Uterus (tissue), 4 donors: Measurements from ENCODE around the gene EHF. TPM values are rescaled to one million over a fixed set of nuclear protein-coding genes. Genes with fewer than 3 reads are reported as not detected.

Experiments used
- DNase-seq, 2 donors: peaks; one replicate each; pipeline ENCODE4 v3.0.0-alpha.2; 2019 to 2020
- H3K27ac ChIP-seq, 2 donors: fragments of 200-600 bp; sonication (generic); 1 replicate in 1 of 2; 2 replicates in 1 of 2; pipeline ENCODE4 v1.5.1; 2016 to 2018
- H3K27me3 ChIP-seq, 2 donors: fragments of 200-600 bp; sonication (generic); one replicate each; pipeline ENCODE4 v1.5.1; 2018 to 2019; ENCODE audit warnings: control low read depth in 1 of 2
- H3K36me3 ChIP-seq, 2 donors: fragments of 200-600 bp; sonication (generic); one replicate each; pipeline ENCODE4 v1.5.1; 2019; ENCODE audit warnings: control low read depth in 1 of 2
- H3K4me1 ChIP-seq, 2 donors: fragments of 200-600 bp; sonication (generic); one replicate each; pipeline ENCODE4 v1.5.1; 2018 to 2019; ENCODE audit warnings: control low read depth in 1 of 2
- H3K4me3 ChIP-seq, 2 donors: fragments of 200-600 bp; sonication (generic); 1 replicate in 1 of 2; 2 replicates in 1 of 2; pipeline ENCODE4 v1.5.1; 2018 to 2019; ENCODE audit warnings: mild to moderate bottlenecking in 1 of 2
- H3K9me3 ChIP-seq, 2 donors: fragments of 200-600 bp; sonication (generic); one replicate each; pipeline ENCODE4 v1.5.1; 2019; ENCODE audit warnings: control low read depth in 1 of 2
- POLR2A ChIP-seq, 2 donors: fragments of 450-650 bp; IDR thresholded peaks; one replicate each; pipeline ENCODE4 v1.6.1; 2016; ENCODE audit warnings: antibody characterized with exemption in 2 of 2, mild to moderate bottlenecking in 1 of 2, moderate library complexity in 1 of 2
- intact Hi-C: fragments of 100-400 bp; cut with DNase I; formaldehyde crosslinking; loops from one replicate; pipeline ENCODE4 v1.15.1; 2023; ENCODE audit warnings: low total_unique reads
- total RNA-seq, 4 donors: library from RNA; depleted of rRNA in 3 of 4; stranded (reverse); fragments of >200 nt in 3 of 4; gene quantifications; one replicate each; pipeline versions ENCODE4 v1.1.0 to v1.2.4, GENCODE V29; 2014 to 2023
- TF ChIP-seq, protein P1 (sequence below), 4 experiments: fragments of 200-600 bp in 2 of 4; fragments of 450-650 bp in 2 of 4; sonication (generic) in 2 of 4; IDR thresholded peaks; one replicate each; pipeline ENCODE4 v1.5.1; 2016 to 2019; ENCODE audit warnings: antibody characterized with exemption in 4 of 4, mild to moderate bottlenecking in 2 of 4, moderate library complexity in 1 of 4
- donor health status: DM: yes; HTN: yes; CAD: no.

The EHF gene
- 10 to 100 TPM in 1 of 4 donors, 1 to 10 TPM in 2, under 1 TPM in 1; 0.59 to 98.7 (median 1.6) TPM for total RNA-seq

DNA sequence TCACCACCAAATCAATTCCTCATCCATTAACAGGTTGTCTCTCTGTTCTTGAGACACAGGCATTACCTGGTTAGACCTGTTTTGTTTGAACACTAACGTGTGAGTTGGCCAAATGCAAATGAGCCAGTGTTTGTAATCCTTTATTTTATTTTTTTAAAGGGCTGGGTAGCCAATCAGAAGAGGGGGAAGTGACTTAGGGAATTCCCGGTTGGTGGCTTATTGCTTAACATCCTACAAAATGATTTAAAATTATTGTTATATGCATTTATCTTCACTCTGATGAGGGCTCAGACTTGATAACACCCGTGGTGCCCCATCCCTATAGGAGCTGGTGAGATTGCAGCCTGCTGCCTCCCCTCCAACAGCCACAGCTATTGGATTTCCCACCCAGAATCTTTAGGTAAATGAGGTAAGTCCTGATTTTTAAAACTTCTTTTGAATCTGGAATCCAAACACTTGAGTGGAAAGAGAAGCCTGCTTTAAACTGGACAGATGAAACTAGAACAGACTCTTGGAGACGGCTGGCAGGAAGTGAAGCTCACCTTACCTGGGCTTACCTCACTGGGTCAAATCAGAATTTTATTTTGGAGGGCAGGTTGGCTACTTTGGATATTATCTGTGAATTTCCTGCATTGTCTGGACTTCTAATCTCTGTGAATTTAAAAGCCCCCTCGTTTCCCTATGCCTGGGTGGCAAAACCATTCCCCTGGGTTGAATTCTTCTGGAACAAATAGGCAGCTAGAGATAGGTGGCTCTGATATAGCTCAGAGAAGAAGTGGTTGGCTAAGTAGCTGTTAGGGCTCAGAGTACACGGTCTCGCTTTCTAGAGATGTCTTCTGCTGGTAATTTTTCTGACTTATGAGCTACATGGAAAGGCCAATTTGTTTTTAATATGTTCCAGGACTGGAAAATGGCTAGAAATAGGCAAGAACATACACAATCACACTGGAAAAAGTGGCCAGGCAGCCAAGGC, at the start of gene EHF:
TSS of gene EHF (plus strand) at position 274 of the 973 bp plus-strand sequence. CDS start 21,538 bp downstream, outside the sequence.
- TF ChIP-seq POLR2A (IDR thresholded peaks at IDR 0.05): peak in 1 of 2 donors; percentile 18
- TF ChIP-seq, protein P1, sequence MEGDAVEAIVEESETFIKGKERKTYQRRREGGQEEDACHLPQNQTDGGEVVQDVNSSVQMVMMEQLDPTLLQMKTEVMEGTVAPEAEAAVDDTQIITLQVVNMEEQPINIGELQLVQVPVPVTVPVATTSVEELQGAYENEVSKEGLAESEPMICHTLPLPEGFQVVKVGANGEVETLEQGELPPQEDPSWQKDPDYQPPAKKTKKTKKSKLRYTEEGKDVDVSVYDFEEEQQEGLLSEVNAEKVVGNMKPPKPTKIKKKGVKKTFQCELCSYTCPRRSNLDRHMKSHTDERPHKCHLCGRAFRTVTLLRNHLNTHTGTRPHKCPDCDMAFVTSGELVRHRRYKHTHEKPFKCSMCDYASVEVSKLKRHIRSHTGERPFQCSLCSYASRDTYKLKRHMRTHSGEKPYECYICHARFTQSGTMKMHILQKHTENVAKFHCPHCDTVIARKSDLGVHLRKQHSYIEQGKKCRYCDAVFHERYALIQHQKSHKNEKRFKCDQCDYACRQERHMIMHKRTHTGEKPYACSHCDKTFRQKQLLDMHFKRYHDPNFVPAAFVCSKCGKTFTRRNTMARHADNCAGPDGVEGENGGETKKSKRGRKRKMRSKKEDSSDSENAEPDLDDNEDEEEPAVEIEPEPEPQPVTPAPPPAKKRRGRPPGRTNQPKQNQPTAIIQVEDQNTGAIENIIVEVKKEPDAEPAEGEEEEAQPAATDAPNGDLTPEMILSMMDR (IDR thresholded peaks at IDR 0.05): no peak
- Histone ChIP-seq H3K27ac (no peak within 1 kb of the TSS), H3K9me3 (no peaks in the 10 kb centered on the region), H3K4me1 (no peaks in the 10 kb centered on the region), H3K27me3 (no peaks in the 10 kb centered on the region), H3K4me3 (no peak within 1 kb of the TSS), H3K36me3 (no peaks in the 10 kb centered on the region)
- no peak for DNase-seq
- intact Hi-C loops: no loop called here

GRCh38 chr11:34573537-34573936, 47.4 kb upstream of the EHF start:
- Histone ChIP-seq H3K36me3 (no peaks in the 10 kb centered on the region), H3K4me1 (no peaks in the 10 kb centered on the region), H3K4me3 (no peak overlapping the region), H3K9me3 (no peaks in the 10 kb centered on the region), H3K27me3 (no peaks in the 10 kb centered on the region), H3K27ac (no peak overlapping the region)
- DNase-seq: no peak
- no peak for TF ChIP-seq POLR2A (IDR thresholded peaks at IDR 0.05)
- TF ChIP-seq, protein P1 (IDR thresholded peaks at IDR 0.05): no peak
- intact Hi-C loops: no loop called here

GRCh38 chr11:34575261-34575660, 45.6 kb upstream of the EHF start:
- H3K27me3 ChIP-seq: no peaks in the 10 kb centered on the region
- H3K36me3 ChIP-seq: no peaks in the 10 kb centered on the region
- no peak overlapping the region for H3K4me3 ChIP-seq
- H3K4me1 ChIP-seq: no peaks in the 10 kb centered on the region
- intact Hi-C loops: no loop called here
- TF ChIP-seq POLR2A (IDR thresholded peaks at IDR 0.05): no peak
- TF ChIP-seq, protein P1 (IDR thresholded peaks at IDR 0.05): no peak
- DNase-seq: no peak
- H3K9me3 ChIP-seq: no peaks in the 10 kb centered on the region
- no peak overlapping the region for H3K27ac ChIP-seq

- H3K27me3 ChIP-seq: no peaks in the 10 kb centered on the region
- intact Hi-C loops: no loop called here
- no peaks in the 10 kb centered on the region for H3K9me3 ChIP-seq
Observed at GRCh38 chr11:34575671-34576070, 45.2 kb upstream of the EHF start.

More at GRCh38 chr11:34575671-34576070, 45.2 kb upstream of the EHF start:
- DNase-seq: no peak
- Histone ChIP-seq H3K4me1 (no peaks in the 10 kb centered on the region), H3K27ac (no peak overlapping the region), H3K4me3 (no peak overlapping the region), H3K36me3 (no peaks in the 10 kb centered on the region)
- TF ChIP-seq POLR2A (IDR thresholded peaks at IDR 0.05): no peak
- TF ChIP-seq, protein P1 (IDR thresholded peaks at IDR 0.05): no peak
